Measurements from ENCODE around the gene ABI3. TPM values are rescaled to one million over a fixed set of nuclear protein-coding genes. Genes with fewer than 3 reads are reported as not detected.

ABI3 gene
- total RNA-seq, 1 experiment from 2014 or later, result not detected

DNA sequence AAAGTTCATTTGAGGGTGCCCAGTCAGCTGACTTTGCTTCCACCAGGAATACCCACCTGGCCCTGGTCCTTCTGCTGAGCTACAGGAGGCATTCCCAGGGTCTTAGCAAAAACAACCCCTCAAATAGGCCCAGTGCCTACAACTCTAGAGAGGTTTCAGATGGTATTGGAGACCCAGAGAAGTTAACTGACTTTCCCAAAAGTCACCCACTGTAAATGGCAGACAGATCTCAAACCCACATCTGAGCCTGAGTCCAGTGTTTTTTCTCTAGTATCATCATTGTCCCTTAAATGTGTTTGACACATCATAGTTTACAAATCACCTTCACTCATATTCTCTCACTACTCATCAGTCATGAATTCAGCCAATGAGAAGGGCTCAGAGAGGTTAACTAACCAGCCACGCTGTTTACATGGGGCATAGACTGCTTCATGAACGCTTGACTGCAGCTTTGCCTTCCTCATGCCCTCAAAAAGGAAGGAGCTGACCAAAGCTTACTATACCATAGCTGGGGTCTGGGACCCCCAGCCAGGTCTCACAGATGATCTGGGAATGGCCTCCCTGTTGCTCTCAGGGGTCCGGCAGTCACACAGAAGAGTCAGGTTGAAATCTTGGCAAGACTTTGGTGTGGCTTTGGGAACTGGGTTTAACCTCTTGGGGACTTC, 16.4 kb downstream of the ABI3 start:
- CTCF ChIA-PET, result no interaction called here
- DNase-seq, result no peak

DNA sequence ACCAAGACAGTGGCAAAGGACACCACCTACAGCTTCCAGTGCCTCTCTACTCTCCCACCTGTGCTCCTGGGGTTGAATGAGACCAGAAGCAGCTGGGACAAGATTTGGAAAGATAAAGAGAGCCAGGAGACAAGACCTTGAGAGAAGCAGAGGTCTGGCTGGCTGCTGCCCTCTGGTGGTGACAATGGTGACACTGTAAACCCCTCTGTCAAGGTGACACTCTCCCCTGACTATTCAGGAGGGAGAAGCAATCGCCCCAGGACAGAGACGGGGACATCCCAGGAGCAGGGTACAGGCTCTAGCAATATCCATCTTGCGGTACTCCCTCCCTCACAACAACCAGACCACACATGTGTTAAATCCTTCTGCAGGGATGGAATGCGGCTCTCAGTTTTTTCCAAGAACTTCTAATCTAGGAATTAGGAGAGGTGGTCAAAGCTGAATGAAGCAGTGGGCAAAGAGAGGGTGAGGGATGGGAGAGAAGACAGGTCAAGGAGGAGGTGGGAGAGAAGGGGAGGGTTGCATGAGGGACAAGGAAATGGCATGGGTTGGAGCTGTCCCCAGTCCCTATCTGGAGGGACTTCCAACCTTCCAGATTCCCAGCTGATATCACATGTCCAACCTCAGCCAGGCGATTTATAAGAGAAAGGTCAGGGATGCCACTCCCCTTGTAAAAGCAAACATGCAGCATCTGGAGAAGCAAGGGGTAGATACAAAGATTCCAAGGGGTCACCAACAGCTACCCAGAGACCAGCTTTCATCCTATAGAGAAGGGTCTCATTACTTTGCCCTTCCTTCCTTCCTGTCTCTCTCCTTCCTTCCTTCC, 17.1 kb downstream of the ABI3 start:
- Histone ChIP-seq H3K9me2 (ENCODE audit: insufficient read depth) (no peaks in the 10 kb centered on the region), H3K9me3 (ENCODE audit: insufficient read depth, low read depth) (no peaks in the 10 kb centered on the region), H2AFZ (no peak overlapping the region), H3K27me3 (ENCODE audit: insufficient read depth, low read depth) (peaks cover 29% of the 10 kb centered on the region; the same call in 1 of the 2 replicates), H3K4me2 (peak overlapping the region; percentile 9; the same call in 1 of the 2 replicates), H3K36me3 (ENCODE audit: low read depth) (no peaks in the 10 kb centered on the region), H3K27ac (no peak overlapping the region), H3K4me3 (no peak overlapping the region), H3K79me2 (ENCODE audit: low read depth) (no peaks in the 10 kb centered on the region), H3F3A (ENCODE audit: insufficient read depth, low read depth) (no peaks in the 10 kb centered on the region), H3K4me1 (replicated peaks; ENCODE audit: insufficient read depth) (peaks cover 13% of the 10 kb centered on the region), H4K20me1 (ENCODE audit: insufficient read depth) (no peaks in the 10 kb centered on the region)
- no peak for TF ChIP-seq EZH2 (IDR thresholded peaks at IDR 0.05; ENCODE audit: low read depth)
- TF ChIP-seq, protein P1, sequence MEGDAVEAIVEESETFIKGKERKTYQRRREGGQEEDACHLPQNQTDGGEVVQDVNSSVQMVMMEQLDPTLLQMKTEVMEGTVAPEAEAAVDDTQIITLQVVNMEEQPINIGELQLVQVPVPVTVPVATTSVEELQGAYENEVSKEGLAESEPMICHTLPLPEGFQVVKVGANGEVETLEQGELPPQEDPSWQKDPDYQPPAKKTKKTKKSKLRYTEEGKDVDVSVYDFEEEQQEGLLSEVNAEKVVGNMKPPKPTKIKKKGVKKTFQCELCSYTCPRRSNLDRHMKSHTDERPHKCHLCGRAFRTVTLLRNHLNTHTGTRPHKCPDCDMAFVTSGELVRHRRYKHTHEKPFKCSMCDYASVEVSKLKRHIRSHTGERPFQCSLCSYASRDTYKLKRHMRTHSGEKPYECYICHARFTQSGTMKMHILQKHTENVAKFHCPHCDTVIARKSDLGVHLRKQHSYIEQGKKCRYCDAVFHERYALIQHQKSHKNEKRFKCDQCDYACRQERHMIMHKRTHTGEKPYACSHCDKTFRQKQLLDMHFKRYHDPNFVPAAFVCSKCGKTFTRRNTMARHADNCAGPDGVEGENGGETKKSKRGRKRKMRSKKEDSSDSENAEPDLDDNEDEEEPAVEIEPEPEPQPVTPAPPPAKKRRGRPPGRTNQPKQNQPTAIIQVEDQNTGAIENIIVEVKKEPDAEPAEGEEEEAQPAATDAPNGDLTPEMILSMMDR (conservative IDR thresholded peaks at IDR 0.05), result peak; percentile 94
- ChIA-PET CTCF (interaction anchor here (0.6 to 0.9 kb wide), 3 partner anchors 18 to 171 kb away, joined by 3 to 4 read pairs (median 3); no protein-coding TSS in a partner anchor), POLR2A (ENCODE audit: unreplicated experiment) (no interaction called here)
- peak; percentile 56 to 69 for DNase-seq
- BruUV-seq (replicated peaks), result no TSS peak
- intact Hi-C loops (cut with micrococcal nuclease; ENCODE audit: unreplicated experiment), result loop anchor here (1.0 to 5.0 kb wide), 5 partner anchors 35 to 190 kb away; no protein-coding TSS in a partner anchor

More for the DNA sequence above, 16.4 kb downstream of the ABI3 start:
- POLR2A ChIA-PET (ENCODE audit: unreplicated experiment), result no interaction called here
- TF ChIP-seq EZH2 (IDR thresholded peaks at IDR 0.05; ENCODE audit: low read depth), result no peak
- TF ChIP-seq, protein P1 (conservative IDR thresholded peaks at IDR 0.05), result no peak
- no peaks in the 10 kb centered on the region for H3F3A ChIP-seq (ENCODE audit: insufficient read depth, low read depth)
- no peak overlapping the region for H3K27ac ChIP-seq
- intact Hi-C loops (cut with micrococcal nuclease; ENCODE audit: unreplicated experiment), result loop anchor here (1.0 to 5.0 kb wide), 5 partner anchors 35 to 190 kb away; no protein-coding TSS in a partner anchor
- no peak overlapping the region for H3K4me3 ChIP-seq
- no peaks in the 10 kb centered on the region for H3K79me2 ChIP-seq (ENCODE audit: low read depth)
- no peaks in the 10 kb centered on the region for H3K9me3 ChIP-seq (ENCODE audit: insufficient read depth, low read depth)
- no peak overlapping the region for H2AFZ ChIP-seq
- no peaks in the 10 kb centered on the region for H4K20me1 ChIP-seq (ENCODE audit: insufficient read depth)
- H3K27me3 ChIP-seq (ENCODE audit: insufficient read depth, low read depth), result peaks cover 32% of the 10 kb centered on the region; the same call in 1 of the 2 replicates
- no TSS peak for BruUV-seq (replicated peaks)
- H3K36me3 ChIP-seq (ENCODE audit: low read depth), result no peaks in the 10 kb centered on the region
- no peaks in the 10 kb centered on the region for H3K9me2 ChIP-seq (ENCODE audit: insufficient read depth)
- no peak overlapping the region for H3K4me2 ChIP-seq
- H3K4me1 ChIP-seq (replicated peaks; ENCODE audit: insufficient read depth), result peaks cover 13% of the 10 kb centered on the region

DNA sequence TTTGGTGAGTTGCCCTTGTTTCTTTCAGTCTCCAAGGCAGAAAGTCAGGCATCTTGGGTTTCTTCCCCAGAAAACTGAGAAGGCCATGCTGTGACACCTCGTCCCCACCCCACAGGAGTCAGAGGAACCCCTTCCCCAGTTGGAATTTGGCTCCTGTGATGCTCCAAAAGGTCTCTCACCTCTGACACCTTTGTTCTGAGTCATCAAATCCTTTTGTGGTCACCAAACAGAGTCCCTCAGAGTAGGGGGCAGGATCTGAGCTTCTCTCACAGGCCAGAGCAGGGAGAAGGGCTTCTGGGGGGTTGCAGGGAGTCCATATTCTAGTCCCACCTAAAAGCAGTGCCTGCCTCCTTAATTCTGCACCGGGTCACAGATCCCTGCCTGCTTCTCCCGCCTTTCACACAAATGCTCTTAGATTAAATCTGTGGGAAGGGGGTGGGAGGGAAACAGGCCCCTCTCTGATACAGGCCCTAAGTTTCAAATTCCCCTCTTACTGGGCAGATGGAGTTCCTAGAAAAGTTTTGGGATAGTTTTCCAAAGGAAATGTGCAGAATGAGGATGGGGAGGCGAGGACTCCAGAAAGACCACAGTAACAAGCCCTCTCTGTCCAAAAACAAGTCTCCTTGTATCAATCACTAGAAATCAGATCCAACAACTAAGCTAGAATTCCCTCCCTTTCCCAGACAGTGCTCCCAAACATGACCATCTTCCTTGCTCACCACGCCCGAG, 18.7 kb downstream of the ABI3 start:
- H3K27ac ChIP-seq, result no peak overlapping the region
- no peak overlapping the region for H3K4me2 ChIP-seq
- POLR2A ChIA-PET (ENCODE audit: unreplicated experiment), result interaction anchor here (0.5 kb wide), 1 partner anchor 535 kb away, joined by 5 read pairs; the partner anchor contains the start of gene FAM117A
- no peaks in the 10 kb centered on the region for H4K20me1 ChIP-seq (ENCODE audit: insufficient read depth)
- H3K27me3 ChIP-seq (ENCODE audit: insufficient read depth, low read depth), result peaks cover 17% of the 10 kb centered on the region; the same call in 1 of the 2 replicates
- CTCF ChIA-PET, result interaction anchor here (0.7 to 1.0 kb wide), 2 partner anchors 20 to 37 kb away, joined by 3 read pairs; no protein-coding TSS in a partner anchor
- TF ChIP-seq, protein P1 (conservative IDR thresholded peaks at IDR 0.05), result no peak
- TF ChIP-seq EZH2 (IDR thresholded peaks at IDR 0.05; ENCODE audit: low read depth), result no peak
- no peaks in the 10 kb centered on the region for H3K79me2 ChIP-seq (ENCODE audit: low read depth)
- no peaks in the 10 kb centered on the region for H3K36me3 ChIP-seq (ENCODE audit: low read depth)
- peaks cover 13% of the 10 kb centered on the region for H3K4me1 ChIP-seq (replicated peaks; ENCODE audit: insufficient read depth)
- H3K9me3 ChIP-seq (ENCODE audit: insufficient read depth, low read depth), result no peaks in the 10 kb centered on the region
- peak in 1 of 2 experiments; percentile 39 for DNase-seq
- BruUV-seq (replicated peaks), result no TSS peak
- intact Hi-C loops (cut with micrococcal nuclease; ENCODE audit: unreplicated experiment), result loop anchor here (5.0 kb wide), 4 partner anchors 37 to 192 kb away; no protein-coding TSS in a partner anchor
- no peak overlapping the region for H3K4me3 ChIP-seq
- H3F3A ChIP-seq (ENCODE audit: insufficient read depth, low read depth), result no peaks in the 10 kb centered on the region
- H3K9me2 ChIP-seq (ENCODE audit: insufficient read depth), result no peaks in the 10 kb centered on the region
- H2AFZ ChIP-seq, result no peak overlapping the region

All from PC-9 (cell line).